GM10847 (cell line): ENCODE data around the gene TMEM181.

ENCODE experiments used
- POLR2A ChIP-seq: IDR thresholded peaks from 2 replicates; pipeline ENCODE4 v1.6.1; 2011; ENCODE audit not compliant: insufficient read length; ENCODE audit errors: extremely low read depth

The TMEM181 gene

DNA sequence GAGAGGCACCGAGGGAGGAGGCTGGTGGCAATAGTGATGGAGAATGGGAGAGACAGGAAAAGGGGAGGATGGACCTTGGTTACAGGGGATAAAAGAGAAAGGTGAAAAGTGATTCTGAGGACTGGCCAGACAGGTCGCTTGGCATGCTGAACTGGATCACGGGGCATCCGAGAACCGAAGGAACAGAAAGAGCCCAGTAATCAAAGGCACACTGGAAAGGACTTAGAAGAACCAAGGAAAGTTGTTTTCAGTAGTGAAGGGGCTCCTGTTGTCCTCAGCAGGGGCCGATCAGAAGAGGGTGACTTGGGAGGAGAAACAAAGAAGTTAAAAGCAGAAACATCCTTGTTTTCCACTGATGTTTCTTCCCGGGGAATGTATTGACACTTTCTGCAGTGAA is 108.8 kb downstream of the TMEM181 start:
- no peak for TF ChIP-seq POLR2A

GRCh38 chr6:158669145-158670035 is 109.5 kb downstream of the TMEM181 start:
- TF ChIP-seq POLR2A, result no peak

DNA sequence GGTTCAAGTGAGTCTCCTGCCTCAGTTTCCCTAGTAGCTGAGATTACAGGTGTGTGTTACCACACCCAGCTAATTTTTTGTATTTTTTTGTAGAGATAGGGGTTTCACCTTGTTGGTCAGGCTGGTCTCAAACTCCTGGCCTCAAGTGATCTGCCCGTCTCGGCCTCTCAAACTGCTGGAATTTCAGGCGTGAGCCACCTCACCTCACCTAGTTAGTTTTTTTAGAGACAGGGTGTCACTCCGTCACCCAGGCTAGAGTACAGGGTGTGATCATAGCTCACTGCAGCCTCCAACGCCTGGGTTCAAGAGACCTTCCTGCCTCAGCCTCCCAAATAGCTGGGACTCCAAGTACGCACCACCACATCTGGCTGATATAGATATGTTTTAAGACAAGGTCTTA is 112.8 kb downstream of the TMEM181 start:
- no peak for TF ChIP-seq POLR2A

DNA sequence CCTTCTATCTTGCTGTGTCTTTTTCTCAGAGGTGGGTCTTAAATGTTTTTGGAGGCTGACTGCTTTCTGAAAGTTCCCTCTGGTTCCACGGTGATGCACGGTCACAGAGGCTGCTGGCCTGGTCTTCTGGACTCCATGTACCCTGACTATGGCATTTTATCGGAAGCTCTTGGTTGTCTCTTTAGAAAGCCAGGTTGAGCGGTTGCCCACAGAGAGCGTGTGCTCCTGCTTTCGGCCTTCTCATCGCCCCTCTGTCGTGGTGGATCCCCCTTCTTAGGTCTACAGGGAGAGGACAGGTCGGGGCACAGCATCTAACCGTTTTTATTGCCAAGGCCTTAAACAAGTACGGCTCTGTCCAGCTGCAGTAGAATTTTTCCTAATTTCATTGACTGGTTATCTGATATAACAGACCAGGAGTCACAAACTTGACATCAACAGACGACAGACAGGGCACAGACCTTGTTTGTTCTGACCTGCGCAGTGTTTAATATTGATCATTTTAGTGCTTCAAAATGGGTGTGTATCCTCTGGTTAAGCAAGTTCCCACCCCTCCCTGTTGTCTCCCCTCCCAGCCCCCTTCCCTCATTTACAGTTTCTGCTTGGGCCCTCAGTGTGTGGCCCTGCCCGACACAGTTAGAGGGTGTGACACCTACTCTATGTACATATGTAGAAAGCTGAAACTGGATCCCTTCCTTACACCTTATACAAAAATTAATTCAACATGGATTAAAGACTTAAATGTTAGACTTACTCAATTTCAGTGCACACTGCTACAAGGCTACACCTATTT is 114.6 kb downstream of the TMEM181 start:
- no peak for TF ChIP-seq POLR2A

DNA sequence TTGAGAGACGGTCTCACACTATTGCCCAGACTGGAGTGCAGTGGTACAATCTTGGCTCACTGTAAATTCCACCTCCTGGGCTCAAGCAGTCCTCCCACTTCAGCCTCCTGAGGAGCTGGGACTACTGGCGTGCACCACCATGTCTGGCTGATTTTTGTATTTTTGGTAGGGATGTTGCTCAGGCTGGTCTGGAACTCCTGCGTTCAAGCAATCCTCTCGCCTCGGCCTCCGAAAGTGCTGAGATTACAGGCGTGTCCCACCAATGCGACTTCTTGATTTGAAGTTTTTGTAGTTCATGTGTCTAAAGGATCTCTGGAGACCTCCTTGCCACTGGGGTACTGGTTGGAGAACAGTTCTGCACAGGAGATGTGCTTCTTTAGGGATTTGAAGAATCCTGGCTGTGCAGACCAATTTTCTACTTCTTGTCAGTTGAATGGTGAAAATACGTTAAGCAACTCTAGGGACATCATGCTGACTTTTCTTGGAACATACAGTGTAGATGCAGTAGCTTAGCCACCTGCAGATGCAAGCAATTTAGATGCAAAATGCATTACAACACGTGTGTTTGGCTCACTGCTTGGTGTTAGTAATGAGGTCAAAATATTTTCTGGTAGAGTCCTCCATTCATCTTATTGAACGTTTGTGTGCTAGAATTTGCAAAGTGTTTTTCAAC is 118.2 kb downstream of the TMEM181 start:
- TF ChIP-seq POLR2A, result no peak

DNA sequence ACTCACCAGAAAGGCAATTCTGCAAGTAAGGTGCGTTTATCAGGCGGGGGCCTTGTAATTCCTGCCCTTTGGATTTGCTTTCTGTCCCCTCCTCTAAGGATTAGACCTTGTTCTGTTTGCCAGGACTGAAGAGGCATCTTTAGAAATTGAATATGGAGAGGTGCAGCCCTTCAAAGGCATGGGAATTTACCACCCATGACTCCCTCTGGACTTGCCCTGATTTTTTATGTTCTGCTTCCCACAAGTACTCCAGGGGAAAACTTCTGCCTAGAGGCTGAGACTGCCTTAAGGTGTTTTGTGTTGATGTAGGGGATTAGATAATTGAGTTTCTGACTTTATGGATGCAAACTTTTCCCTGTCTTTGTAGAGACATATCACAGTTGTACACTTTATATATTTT is 120.1 kb downstream of the TMEM181 start:
- no peak for TF ChIP-seq POLR2A

DNA sequence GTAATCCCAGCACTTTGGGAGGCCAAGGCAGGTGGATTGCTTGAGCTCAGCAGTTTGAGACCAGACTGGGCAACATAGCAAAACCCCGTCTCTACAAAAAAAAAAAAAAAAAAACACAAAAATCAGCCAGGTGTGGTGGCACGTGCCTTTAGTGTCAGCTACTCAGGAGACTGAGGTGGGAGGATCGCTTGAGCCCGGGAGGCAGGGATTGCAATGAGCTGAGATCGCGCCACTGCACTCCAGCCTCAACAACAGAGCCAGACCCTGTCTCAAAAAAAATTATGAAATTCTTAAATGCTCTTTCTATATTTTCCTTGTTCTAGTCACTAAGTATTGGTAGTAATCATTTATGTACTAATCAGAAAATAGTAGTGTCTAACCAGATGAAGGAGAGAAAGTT is 120.6 kb downstream of the TMEM181 start:
- no peak for TF ChIP-seq POLR2A

DNA sequence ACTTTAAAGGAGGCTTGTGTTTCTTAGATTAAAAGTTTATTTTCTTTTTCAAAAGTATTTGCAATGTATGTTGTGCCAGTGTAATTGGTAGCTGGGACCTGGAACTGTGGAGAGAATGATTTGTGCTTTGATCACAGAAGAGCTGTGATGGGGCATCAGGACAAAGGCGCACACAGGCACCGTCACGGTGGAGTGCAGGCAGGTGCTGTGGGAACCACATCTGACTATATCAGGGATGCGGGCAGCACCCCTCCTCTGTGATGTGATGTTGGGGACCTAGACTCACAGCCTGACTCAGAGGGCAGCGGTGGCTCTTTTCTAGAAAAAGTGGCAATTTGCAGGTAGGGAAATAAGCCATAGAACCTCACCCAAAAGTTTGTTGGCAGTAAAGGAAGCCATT is 124.4 kb downstream of the TMEM181 start:
- no peak for TF ChIP-seq POLR2A

DNA sequence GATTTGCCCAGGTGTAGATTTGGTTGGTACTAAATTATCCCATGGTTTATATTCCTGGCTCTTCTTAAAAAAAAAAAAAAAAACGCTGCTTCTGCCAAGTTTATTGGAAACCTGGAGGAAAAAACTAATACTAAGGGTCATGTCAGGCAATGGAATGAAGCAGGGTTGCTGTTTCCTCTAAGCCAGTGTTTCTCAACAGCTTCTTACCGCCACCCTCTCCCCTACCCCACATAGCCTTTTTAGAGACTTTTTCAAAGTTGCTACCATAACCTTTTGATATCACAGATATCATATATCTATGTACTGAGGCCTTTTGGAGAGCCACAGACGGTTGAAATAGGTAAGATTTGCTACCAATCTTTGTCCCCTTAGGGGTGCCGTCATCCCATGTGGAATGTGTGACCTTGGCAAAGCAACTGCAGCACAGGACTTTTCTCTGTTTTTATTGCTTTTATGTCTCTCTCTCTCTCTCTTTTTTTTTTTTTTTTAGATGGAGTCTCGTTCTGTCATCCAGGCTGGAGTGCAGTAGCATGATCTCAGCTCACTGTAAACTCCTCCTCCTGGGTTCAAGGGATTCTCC is 124.9 kb downstream of the TMEM181 start:
- TF ChIP-seq POLR2A, result no peak
